HUDEP-2 (cell line): ENCODE results near the gene AQP9.
"Not testable (repeated sequence)": the region's sequence is repeated elsewhere in the genome, so short reads cannot be mapped to it uniquely, and the experiment has no call there.

Source experiments
- DNase-seq, 76 experiments: peaks; one replicate each; lab custom pipeline; 2025; ENCODE audit not compliant: unreplicated experiment in 76 of 76; lab: John Stamatoyannopoulos, UW

Gene AQP9

GRCh38 chr15:58175955-58176354, 37.8 kb downstream of the AQP9 start:
- no peak for DNase-seq

- no peak for DNase-seq
Observed at GRCh38 chr15:58178668-58179067, 40.5 kb downstream of the AQP9 start.

GRCh38 chr15:58179206-58179605, 41.0 kb downstream of the AQP9 start:
- DNase-seq: no peak

GRCh38 chr15:58179741-58180381, 41.7 kb downstream of the AQP9 start:
- DNase-seq: peak in 15 of 76 experiments; percentile 3 to 43 (median 16)

GRCh38 chr15:58182460-58183163, 44.4 kb downstream of the AQP9 start:
- DNase-seq: peak in 42 of 76 experiments; percentile 2 to 58 (median 20)

GRCh38 chr15:58185439-58185838, 47.3 kb downstream of the AQP9 start:
- no peak for DNase-seq

- DNase-seq: peak in 4 of 76 experiments; percentile 7 to 57 (median 17)
Observed at GRCh38 chr15:58189148-58189811, 51.1 kb downstream of the AQP9 start.

- no peak for DNase-seq
Observed at GRCh38 chr15:58190419-58190818, 52.2 kb downstream of the AQP9 start.

- DNase-seq: not testable (repeated sequence)
Observed at GRCh38 chr15:58193636-58194035, 55.5 kb downstream of the AQP9 start.

- no peak for DNase-seq
Observed at GRCh38 chr15:58200739-58201138, 62.6 kb downstream of the AQP9 start.

- no peak for DNase-seq
Observed at GRCh38 chr15:58201516-58201915, 63.3 kb downstream of the AQP9 start.

- peak in 5 of 76 experiments; percentile 11 to 20 (median 15) for DNase-seq
Observed at GRCh38 chr15:58203537-58203936, 65.4 kb downstream of the AQP9 start.

- DNase-seq: no peak
Observed at GRCh38 chr15:58206151-58206550, 68.0 kb downstream of the AQP9 start.

- not testable (repeated sequence) for DNase-seq
Observed at GRCh38 chr15:58208217-58208616, 70.0 kb downstream of the AQP9 start.

GRCh38 chr15:58209007-58209481, 70.9 kb downstream of the AQP9 start:
- DNase-seq: peak in 1 of 76 experiments; percentile 8

- DNase-seq: not testable (repeated sequence)
Observed at GRCh38 chr15:58210031-58210430, 71.8 kb downstream of the AQP9 start.

- DNase-seq: peak in 11 of 76 experiments; percentile 3 to 42 (median 21)
Observed at GRCh38 chr15:58212909-58213526, 74.8 kb downstream of the AQP9 start.

GRCh38 chr15:58213587-58214338, 75.6 kb downstream of the AQP9 start:
- no peak for DNase-seq

GRCh38 chr15:58214591-58215340, 76.6 kb downstream of the AQP9 start:
- no peak for DNase-seq

GRCh38 chr15:58217460-58217859, 79.3 kb downstream of the AQP9 start:
- no peak for DNase-seq
